HG03457 (cell line): ENCODE results near the gene DNAAF5.
"Not testable (repeated sequence)": the region's sequence is repeated elsewhere in the genome, so short reads cannot be mapped to it uniquely, and the experiment has no call there.

Experiments used
- ATAC-seq: cut with Tn5 transposase; IDR thresholded peaks from one replicate; pipeline ENCODE4 v1.9.1; 2021; ENCODE audit warnings: moderate number of reproducible peaks; ENCODE audit not compliant: unreplicated experiment

The DNAAF5 gene

GRCh38 chr7:780081-780480 lies 53.6 kb downstream of the DNAAF5 start:
- no peak for ATAC-seq

- ATAC-seq = no peak
Observed at GRCh38 chr7:780516-780915, 54.0 kb downstream of the DNAAF5 start.

- no peak for ATAC-seq
Observed at GRCh38 chr7:781186-781849, 54.8 kb downstream of the DNAAF5 start.

GRCh38 chr7:781936-782529 lies 55.5 kb downstream of the DNAAF5 start:
- ATAC-seq = no peak

- ATAC-seq = no peak
Observed at GRCh38 chr7:782718-783449, 56.4 kb downstream of the DNAAF5 start.

DNA sequence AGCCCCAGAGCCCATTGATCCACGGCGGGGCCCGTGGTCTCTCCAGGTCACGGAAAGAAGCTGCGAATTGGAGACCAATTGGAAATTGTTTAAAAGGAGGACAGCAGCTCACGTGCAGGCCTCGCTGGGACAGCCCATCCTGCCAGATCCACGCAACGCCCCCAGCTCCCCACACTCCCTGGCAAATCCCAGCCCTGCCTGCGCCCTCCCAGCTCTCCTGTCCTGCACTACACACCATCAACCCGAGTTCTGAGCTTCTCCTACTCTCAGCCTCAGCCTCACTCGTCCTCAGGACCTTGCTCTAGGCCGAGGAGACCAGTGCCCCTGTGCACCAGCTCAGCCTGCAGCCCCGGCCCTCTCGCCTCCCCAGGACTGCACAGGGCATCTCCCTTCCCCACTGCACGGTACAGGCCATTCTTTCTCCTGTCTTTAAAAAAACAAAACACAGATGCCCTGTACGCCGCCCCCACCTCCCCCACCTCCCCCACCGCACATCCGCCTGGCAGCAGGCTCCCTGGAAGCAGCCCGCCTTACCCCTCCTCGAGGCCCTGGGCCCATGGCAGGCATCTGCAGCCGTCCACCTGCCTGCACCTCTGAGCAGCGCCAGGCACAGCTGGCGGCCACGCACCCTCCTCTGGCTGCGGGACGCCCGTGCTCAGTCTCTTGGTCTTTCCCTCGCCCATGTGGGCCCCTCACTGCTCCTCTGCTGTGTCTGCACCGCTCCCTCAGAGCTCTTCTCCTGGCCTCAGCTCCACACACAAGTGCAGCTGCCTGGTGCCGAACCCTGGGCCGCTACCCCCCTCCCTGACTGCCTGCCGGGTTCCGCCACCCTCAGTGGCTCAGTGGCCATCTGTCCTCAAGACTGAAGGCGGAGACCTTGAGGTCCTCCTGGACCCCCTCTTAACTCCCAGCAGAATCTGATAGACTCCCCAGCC lies 57.3 kb downstream of the DNAAF5 start:
- no peak for ATAC-seq

GRCh38 chr7:784971-785370 lies 58.5 kb downstream of the DNAAF5 start:
- no peak for ATAC-seq

- no peak for ATAC-seq
Observed at GRCh38 chr7:785416-785815, 58.9 kb downstream of the DNAAF5 start.

DNA sequence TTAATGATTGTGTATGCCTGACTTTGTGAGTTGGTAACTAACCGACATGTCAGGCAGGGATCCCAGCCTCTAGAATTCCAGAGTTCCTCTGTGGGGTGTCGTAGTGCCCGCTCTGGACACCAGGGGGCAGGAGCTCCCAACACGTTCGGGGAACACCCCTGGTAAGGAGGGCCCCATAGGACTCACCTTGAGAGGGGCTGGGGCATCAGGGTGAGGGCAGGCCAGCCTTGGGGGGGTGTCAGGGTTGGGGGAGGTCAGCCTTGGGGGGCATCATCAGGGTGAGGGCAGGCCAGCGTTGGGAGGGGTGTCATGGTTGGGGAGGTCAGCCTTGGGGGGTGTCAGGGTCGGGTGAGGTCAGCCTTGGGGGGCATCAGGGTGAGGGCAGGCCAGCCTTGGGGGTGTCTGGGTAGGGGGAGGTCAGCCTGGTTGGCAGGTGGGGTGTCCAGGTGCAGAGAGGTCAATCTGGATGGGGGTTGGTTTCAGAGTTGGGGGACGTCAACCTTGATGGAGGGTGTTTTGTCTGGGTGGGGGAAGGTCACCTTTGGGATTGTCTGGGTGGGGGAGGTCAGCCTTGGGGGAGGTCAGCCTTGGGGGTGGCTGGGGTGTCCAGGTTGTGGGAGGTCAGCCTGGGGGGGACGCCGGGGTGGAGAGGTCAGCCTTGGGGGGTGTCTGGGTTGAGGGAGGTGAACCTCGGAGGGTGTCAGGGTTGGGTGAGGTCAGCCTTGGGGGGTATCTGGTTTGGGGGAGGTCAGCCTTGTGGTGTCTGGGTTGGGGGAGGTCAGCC lies 60.2 kb downstream of the DNAAF5 start:
- no peak for ATAC-seq

DNA sequence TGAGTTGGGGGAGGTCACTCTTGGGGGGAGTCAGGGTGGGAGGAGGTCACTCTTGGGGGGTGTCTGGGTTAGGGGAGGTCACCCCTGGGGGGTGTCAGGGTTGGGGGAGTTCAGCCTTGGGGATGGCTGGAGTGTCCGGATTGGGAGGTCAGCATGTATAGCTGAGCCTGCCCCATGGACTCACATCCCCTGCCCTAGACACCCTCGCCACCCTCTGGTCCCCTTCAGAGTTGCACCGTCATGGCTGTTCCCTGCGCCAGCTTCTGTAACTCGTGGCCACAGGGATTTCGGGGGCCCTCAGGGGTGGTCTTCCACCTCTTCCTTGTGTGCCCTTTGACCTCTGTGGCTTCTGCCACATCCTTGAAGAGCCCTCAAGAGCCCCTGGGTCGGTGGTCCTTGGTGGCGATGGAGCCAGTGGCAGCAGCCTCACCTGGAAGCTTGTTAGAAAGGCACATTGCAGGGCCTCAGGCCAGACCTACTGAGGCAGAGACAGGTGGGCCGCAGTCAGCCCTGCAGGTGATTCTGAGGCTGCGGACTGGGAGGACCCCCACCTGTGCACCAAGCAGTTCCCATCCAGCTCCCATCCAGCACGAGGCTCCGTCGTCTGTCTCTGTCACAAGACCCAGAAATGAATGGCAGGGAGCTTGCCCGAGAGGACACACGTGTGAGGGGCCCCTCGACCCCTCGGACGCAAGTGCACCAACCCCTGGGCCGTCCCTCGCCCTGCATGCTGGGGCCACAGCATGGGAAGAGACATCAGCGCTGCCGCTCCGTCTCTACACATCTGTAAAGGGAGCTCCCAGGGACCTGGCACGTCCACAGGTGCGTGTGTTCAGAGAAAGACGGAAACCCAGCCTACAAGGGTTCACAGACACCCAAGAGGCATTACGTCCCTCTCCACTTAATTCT lies 61.1 kb downstream of the DNAAF5 start:
- ATAC-seq = no peak

DNA sequence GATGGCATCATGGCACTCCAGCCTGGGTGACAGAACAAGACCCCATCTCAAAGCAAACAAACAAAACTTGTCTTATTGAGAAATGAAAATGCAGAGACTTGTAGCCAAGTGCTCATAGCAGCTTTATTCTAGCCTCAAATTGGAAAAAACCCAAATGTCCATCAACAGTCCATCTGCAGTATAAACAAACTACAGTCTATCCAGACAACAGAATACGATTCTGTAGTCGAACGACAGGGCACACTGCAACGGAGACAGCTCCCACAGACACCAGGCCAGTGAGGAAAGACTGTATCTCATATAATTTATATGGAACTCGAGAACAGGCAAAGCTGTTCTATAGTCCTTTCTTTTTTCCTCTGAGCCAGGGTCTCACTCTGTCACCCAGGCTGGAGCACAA lies 65.0 kb downstream of the DNAAF5 start:
- no peak for ATAC-seq

DNA sequence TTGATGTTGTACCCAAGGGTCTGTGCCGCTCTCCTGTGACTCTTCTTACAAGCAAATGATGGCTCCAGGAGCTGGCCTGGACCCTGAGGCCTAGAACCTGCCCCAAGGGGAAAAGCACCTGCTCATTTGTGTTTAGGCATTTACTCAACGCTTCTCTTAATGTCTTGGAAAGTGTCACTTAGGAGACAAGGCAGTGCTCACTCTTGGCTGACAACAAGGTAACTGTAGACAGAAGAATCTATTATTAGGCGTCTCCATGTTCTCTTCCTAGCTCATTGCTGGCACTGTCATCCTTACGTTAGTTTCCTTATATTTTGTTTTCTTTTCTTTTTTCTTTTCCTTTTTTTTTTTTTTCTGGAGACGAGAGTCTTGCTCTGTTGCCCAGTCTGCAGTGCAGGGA lies 67.7 kb downstream of the DNAAF5 start:
- no peak for ATAC-seq

DNA sequence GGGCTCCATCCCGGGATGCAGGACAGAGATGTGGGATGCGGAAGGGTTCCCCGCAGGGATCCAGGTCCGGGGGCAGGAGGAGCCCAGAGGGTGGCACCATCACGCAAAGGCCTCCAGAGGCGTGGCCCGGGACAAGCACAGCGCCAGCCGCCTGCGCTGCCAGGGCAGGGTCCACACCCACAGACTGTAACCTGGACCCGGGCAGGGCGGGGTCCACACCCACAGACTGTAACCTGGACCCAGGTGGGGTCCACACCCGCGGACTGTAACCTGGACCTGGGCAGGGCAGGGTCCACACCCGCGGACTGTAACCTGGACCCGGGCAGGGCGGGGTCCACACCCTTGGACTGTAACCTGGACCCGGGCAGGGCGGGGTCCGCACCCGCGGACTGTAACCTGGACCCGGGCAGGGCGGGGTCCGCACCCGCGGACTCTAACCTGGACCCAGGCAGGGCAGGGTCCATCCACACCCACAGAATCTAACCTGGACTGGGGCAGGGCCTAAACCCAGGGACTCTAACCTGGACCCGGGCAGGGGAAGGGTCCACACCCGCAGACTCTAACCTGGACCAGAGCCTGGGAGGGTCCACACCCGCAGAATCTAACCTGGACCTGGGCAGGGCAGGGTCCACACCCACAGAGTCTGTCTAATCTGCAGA lies 68.3 kb downstream of the DNAAF5 start:
- no peak for ATAC-seq

DNA sequence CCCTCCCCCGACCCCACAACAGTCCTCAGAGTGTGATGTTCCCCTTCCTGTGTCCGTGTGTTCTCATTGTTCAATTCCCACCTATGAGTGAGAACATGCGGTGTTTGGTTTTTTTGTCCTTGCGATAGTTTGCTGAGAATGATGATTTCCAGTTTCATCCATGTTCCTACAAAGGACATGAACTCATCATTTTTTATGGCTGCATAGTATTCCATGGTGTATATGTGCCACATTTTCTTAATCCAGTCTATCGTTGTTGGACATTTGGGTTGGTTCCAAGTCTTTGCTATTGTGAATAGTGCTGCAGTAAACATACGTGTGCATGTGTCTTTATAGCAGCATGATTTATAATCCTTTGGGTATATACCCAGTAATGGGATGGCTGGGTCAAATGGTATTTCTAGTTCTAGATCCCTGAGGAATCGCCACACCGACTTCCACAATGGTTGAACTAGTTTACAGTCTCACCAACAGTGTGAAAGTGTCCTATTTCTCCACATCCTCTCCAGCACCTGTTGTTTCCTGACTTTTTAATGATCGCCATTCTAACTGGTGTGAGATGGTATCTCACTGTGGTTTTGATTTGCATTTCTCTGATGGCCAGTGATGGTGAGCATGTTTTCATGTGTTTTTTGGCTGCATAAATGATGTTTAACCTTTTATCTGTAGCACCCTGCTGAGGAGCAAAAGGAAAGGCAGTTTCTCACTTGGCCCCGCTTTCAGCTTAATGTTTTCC lies 70.1 kb downstream of the DNAAF5 start:
- ATAC-seq = not testable (repeated sequence)

- no peak for ATAC-seq
Observed at GRCh38 chr7:798921-799470, 72.5 kb downstream of the DNAAF5 start.

DNA sequence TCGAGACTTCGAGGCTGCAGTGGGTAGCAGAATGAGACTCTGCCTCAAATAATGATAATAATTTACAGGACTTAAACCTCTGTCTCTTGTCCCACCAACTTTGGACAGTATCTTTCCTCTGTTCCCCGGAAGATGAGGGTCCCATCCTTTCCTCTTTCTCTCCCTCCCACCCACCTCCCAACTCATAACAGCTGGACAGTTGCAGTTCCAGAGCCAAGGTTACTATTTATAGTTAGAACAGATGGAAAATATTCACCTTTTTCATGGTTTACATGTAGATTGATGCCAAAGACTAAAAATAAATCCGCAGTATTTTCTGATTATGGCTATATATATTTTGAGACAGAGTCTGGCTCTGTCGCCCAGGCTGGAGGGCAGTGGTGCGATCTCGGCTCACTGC lies 74.2 kb downstream of the DNAAF5 start:
- no peak for ATAC-seq

- ATAC-seq = not testable (repeated sequence)
Observed at GRCh38 chr7:801351-801750, 74.9 kb downstream of the DNAAF5 start.

- ATAC-seq = no peak
Observed at GRCh38 chr7:801940-802381, 75.5 kb downstream of the DNAAF5 start.
